ENCODE results near the gene PLA1A. TPM values are rescaled to one million over a fixed set of nuclear protein-coding genes. Genes with fewer than 3 reads are reported as not detected.

The PLA1A gene
- total and polyA plus RNA-seq, 2 donors (not counting 3 experiments of a cell fraction or from before 2014, with no cell fraction given), result 0.07 TPM; not detected in 1

DNA sequence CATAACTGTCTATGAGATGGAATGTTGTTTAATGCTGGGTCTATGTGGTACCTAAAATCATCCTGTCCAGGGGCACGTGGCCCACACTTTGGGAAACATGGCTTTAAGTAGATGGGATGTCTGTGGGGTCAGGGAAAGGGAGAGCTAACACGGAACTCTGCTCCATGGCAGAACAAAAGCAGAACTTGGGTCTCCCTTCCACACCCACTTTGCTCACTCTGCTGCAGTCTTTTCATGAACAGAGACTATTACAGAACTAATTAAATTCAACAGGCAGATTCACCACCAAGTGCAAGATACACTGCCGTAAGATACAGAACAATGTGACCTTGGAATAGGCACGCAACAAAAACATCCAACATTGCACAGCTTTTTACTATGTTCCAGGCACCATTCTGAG lies 34.5 kb downstream of the PLA1A start:
- Histone ChIP-seq H3K9me1 (replicated peaks; ENCODE audit: control insufficient read depth, extremely low read depth, insufficient read depth, low read length) (no peaks in the 10 kb centered on the region), H3K4me3 (replicated peaks in 1 of 3; ENCODE audit: insufficient read depth in 1 of 3, low read depth in 1 of 3, low read length in 3 of 3) (no peak overlapping the region), H3K27me3 (ENCODE audit: control insufficient read depth in 2 of 2, insufficient read depth in 2 of 2, low read length in 2 of 2) (no peaks in the 10 kb centered on the region), H3K79me2 (ENCODE audit: control insufficient read depth, insufficient read depth, low read length) (no peaks in the 10 kb centered on the region), H3K27ac (ENCODE audit: insufficient read depth, low read depth, low read length) (no peak overlapping the region), H4K20me1 (replicated peaks; ENCODE audit: control insufficient read depth, extremely low read depth, insufficient read depth, low read length) (no peaks in the 10 kb centered on the region), H3K36me3 (ENCODE audit: control insufficient read depth in 2 of 2, extremely low read depth in 1 of 2, insufficient read depth in 2 of 2, low read length in 2 of 2) (no peaks in the 10 kb centered on the region), H3K9ac (replicated peaks; ENCODE audit: extremely low read depth, insufficient read depth, low read length) (no peak overlapping the region), H3K9me3 (replicated peaks; ENCODE audit: control insufficient read depth, insufficient read depth, low read length) (no peaks in the 10 kb centered on the region), H2AFZ (ENCODE audit: low read depth, low read length) (no peak overlapping the region), H3K4me2 (ENCODE audit: insufficient read depth, low read length) (no peak overlapping the region), H3K4me1 (ENCODE audit: control insufficient read depth, extremely low read depth, insufficient read depth, low read length) (peaks cover 31% of the 10 kb centered on the region)
- BruUV-seq (replicated peaks), result no TSS peak
- dilution Hi-C loops (cut with MboI; ENCODE audit: extremely low pct_ligation_motif_present, low sequenced_read_pairs), result no loop called here
- no peak for TF ChIP-seq FOS (IDR thresholded peaks at IDR 0.05; ENCODE audit: borderline replicate concordance, insufficient read depth, low read length)
- no peak for TF ChIP-seq POLR2A (IDR thresholded peaks at IDR 0.05; ENCODE audit: low read depth, low read length)
- POLR2A ChIA-PET, result no interaction called here
- DNase-seq (ENCODE audit: low read depth, low spot score) (no peak), FAIRE-seq (no peak)
- intact Hi-C loops (cut with micrococcal nuclease), result no loop called here
- CTCF ChIA-PET, result no interaction called here

- Histone ChIP-seq H3K4me1 (ENCODE audit: control insufficient read depth, extremely low read depth, insufficient read depth, low read length) (peaks cover 31% of the 10 kb centered on the region), H3K9me3 (replicated peaks; ENCODE audit: control insufficient read depth, insufficient read depth, low read length) (no peaks in the 10 kb centered on the region), H4K20me1 (replicated peaks; ENCODE audit: control insufficient read depth, extremely low read depth, insufficient read depth, low read length) (no peaks in the 10 kb centered on the region), H3K4me3 (replicated peaks in 1 of 3; ENCODE audit: insufficient read depth in 1 of 3, low read depth in 1 of 3, low read length in 3 of 3) (no peak overlapping the region), H3K79me2 (ENCODE audit: control insufficient read depth, insufficient read depth, low read length) (no peaks in the 10 kb centered on the region), H3K27me3 (ENCODE audit: control insufficient read depth in 2 of 2, insufficient read depth in 2 of 2, low read length in 2 of 2) (no peaks in the 10 kb centered on the region), H3K9ac (replicated peaks; ENCODE audit: extremely low read depth, insufficient read depth, low read length) (no peak overlapping the region), H3K9me1 (replicated peaks; ENCODE audit: control insufficient read depth, extremely low read depth, insufficient read depth, low read length) (no peaks in the 10 kb centered on the region), H3K4me2 (ENCODE audit: insufficient read depth, low read length) (no peak overlapping the region), H3K27ac (ENCODE audit: insufficient read depth, low read depth, low read length) (no peak overlapping the region), H3K36me3 (ENCODE audit: control insufficient read depth in 2 of 2, extremely low read depth in 1 of 2, insufficient read depth in 2 of 2, low read length in 2 of 2) (no peaks in the 10 kb centered on the region), H2AFZ (ENCODE audit: low read depth, low read length) (no peak overlapping the region)
- DNase-seq (ENCODE audit: low read depth, low spot score) (no peak), FAIRE-seq (no peak)
- intact Hi-C loops (cut with micrococcal nuclease) (no loop called here), dilution Hi-C loops (cut with MboI; ENCODE audit: extremely low pct_ligation_motif_present, low sequenced_read_pairs) (no loop called here)
- POLR2A ChIA-PET, result no interaction called here
- CTCF ChIA-PET, result no interaction called here
- no TSS peak for BruUV-seq (replicated peaks)
- TF ChIP-seq POLR2A (IDR thresholded peaks at IDR 0.05; ENCODE audit: low read depth, low read length), result no peak
- TF ChIP-seq MYC (IDR thresholded peaks at IDR 0.05; ENCODE audit: low read depth, low read length), result no peak
- TF ChIP-seq POLR2AphosphoS5 (IDR thresholded peaks at IDR 0.05; ENCODE audit: insufficient read depth, low read depth, low read length), result no peak
These were observed 35.1 kb downstream of the PLA1A start for GRCh38 chr3:119632829-119633228.

All from endothelial cell of umbilical vein (primary cell).